Measurements from ENCODE around the gene SLC35F2. TPM values are rescaled to one million over a fixed set of nuclear protein-coding genes. Genes with fewer than 3 reads are reported as not detected.

Gene SLC35F2
- total and polyA plus RNA-seq, 2 of the 4 experiments (the other 2 are of a cell fraction), result 4.9 to 15.4 TPM

GRCh38 chr11:107876141-107876540, 17.6 kb upstream of the SLC35F2 start:
- Histone ChIP-seq H3K4me2 (ENCODE audit: low read depth, low read length) (no peak overlapping the region), H3K79me1 (ENCODE audit: low read depth in 1 of 2, low read length in 2 of 2) (no peaks in the 10 kb centered on the region), H3K4me3 (ENCODE audit: insufficient read depth, low read depth, low read length) (no peak overlapping the region), H3K56ac (ENCODE audit: extremely low read depth, insufficient read depth, low read length) (no peak overlapping the region), H4K8ac (ENCODE audit: low read depth in 2 of 2, low read length in 2 of 2) (no peak overlapping the region), H3K27ac (ENCODE audit: insufficient read depth, low read length) (no peak overlapping the region), H4K20me1 (ENCODE audit: insufficient read depth, low read length) (no peaks in the 10 kb centered on the region), H3K9me3 (ENCODE audit: control insufficient read depth, insufficient read depth, low read length) (no peaks in the 10 kb centered on the region), H2BK120ac (ENCODE audit: low read depth, low read length) (no peak overlapping the region), H2AK5ac (ENCODE audit: low read depth, low read length) (no peak overlapping the region), H3K36me3 (ENCODE audit: control insufficient read depth, insufficient read depth, low read length) (no peaks in the 10 kb centered on the region), H2BK15ac (ENCODE audit: low read depth, low read length) (no peak overlapping the region), H3K9me1 (ENCODE audit: insufficient read depth, low read length) (no peaks in the 10 kb centered on the region), H2AK9ac (replicated peaks; ENCODE audit: low read depth, low read length, poor library complexity) (no peak overlapping the region), H3K23ac (ENCODE audit: low read depth, low read length) (no peak overlapping the region), H3K9ac (ENCODE audit: low read depth, low read length) (no peak overlapping the region), H3K14ac (replicated peaks; ENCODE audit: low read depth, low read length) (no peak overlapping the region), H3K4ac (ENCODE audit: low read depth, low read length) (no peak overlapping the region), H4K5ac (ENCODE audit: low read depth, low read length) (no peak overlapping the region), H2BK5ac (ENCODE audit: low read depth, low read length, poor library complexity, severe bottlenecking) (no peak overlapping the region), H3K18ac (ENCODE audit: low read depth, low read length) (no peak overlapping the region), H4K91ac (ENCODE audit: insufficient read depth, low read depth, low read length) (no peak overlapping the region), H3K27me3 (ENCODE audit: control insufficient read depth, insufficient read depth, low read length) (no peaks in the 10 kb centered on the region), H3K4me1 (ENCODE audit: control insufficient read depth, insufficient read depth, low read length) (no peaks in the 10 kb centered on the region), H2AFZ (replicated peaks; ENCODE audit: low read length, poor library complexity) (no peak overlapping the region), H2BK20ac (ENCODE audit: low read depth, low read length) (no peak overlapping the region)
- no peak for TF ChIP-seq RFX5 (IDR thresholded peaks at IDR 0.05; ENCODE audit: low read depth, low read length)
- no peak for TF ChIP-seq NFE2L2 (IDR thresholded peaks at IDR 0.05; ENCODE audit: low read depth, low read length)
- TF ChIP-seq, protein P1, sequence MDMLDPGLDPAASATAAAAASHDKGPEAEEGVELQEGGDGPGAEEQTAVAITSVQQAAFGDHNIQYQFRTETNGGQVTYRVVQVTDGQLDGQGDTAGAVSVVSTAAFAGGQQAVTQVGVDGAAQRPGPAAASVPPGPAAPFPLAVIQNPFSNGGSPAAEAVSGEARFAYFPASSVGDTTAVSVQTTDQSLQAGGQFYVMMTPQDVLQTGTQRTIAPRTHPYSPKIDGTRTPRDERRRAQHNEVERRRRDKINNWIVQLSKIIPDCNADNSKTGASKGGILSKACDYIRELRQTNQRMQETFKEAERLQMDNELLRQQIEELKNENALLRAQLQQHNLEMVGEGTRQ (IDR thresholded peaks at IDR 0.05; ENCODE audit: low read depth, low read length), result no peak
- no peak for TF ChIP-seq SMC3 (IDR thresholded peaks at IDR 0.05; ENCODE audit: low read depth, low read length)
- TF ChIP-seq, protein P2, sequence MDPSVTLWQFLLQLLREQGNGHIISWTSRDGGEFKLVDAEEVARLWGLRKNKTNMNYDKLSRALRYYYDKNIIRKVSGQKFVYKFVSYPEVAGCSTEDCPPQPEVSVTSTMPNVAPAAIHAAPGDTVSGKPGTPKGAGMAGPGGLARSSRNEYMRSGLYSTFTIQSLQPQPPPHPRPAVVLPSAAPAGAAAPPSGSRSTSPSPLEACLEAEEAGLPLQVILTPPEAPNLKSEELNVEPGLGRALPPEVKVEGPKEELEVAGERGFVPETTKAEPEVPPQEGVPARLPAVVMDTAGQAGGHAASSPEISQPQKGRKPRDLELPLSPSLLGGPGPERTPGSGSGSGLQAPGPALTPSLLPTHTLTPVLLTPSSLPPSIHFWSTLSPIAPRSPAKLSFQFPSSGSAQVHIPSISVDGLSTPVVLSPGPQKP (IDR thresholded peaks at IDR 0.05; ENCODE audit: borderline replicate concordance, low read depth, low read length), result no peak
- ChIA-PET POLR2A (ENCODE audit: unreplicated experiment) (no interaction called here), CTCF (interaction anchor here (1.0 kb wide), 1 partner anchor 9 kb away, joined by 3 read pairs; no protein-coding TSS in a partner anchor)
- intact Hi-C loops (cut with micrococcal nuclease) (no loop called here), dilution Hi-C loops (cut with HindIII; ENCODE audit: low sequenced_read_pairs, unreplicated experiment) (no loop called here), in situ Hi-C loops (cut with MboI; ENCODE audit: low sequenced_read_pairs) (no loop called here)
- DNase-seq (no peak), ATAC-seq (ENCODE audit: low read depth) (no peak)
- no CpG with 5 or more reads among the region's 2 CpGs for WGBS, 2 experiments (ENCODE audit: extremely low coverage in 2 of 2, insufficient read length in 1 of 2)
- no TSS peak for BruUV-seq (replicated peaks)

All from IMR-90 (cell line).